ENCODE measurements around the gene ITGA1. TPM values are rescaled to one million over a fixed set of nuclear protein-coding genes. Genes with fewer than 3 reads are reported as not detected.
A peak's percentile ranks its signal among the peaks of the same experiment; 100 is the strongest.

ITGA1 gene
- total RNA-seq, 3 donors from 2014 or later, result 26.2 to 49.2 (median 36.6) TPM

GRCh38 chr5:52771343-52772039 is 16.2 kb upstream of the ITGA1 start:
- no peak for DNase-seq (ENCODE audit: low spot score in 2 of 2)
- Histone ChIP-seq H3K9me3 (no peaks in the 10 kb centered on the region), H3K4me3 (no peak overlapping the region), H3K4me1 (no peaks in the 10 kb centered on the region), H3K27me3 (no peaks in the 10 kb centered on the region), H3K36me3 (no peaks in the 10 kb centered on the region), H3K27ac (no peak overlapping the region)
- no peak for TF ChIP-seq POLR2A (IDR thresholded peaks at IDR 0.05)
- TF ChIP-seq, protein P1, sequence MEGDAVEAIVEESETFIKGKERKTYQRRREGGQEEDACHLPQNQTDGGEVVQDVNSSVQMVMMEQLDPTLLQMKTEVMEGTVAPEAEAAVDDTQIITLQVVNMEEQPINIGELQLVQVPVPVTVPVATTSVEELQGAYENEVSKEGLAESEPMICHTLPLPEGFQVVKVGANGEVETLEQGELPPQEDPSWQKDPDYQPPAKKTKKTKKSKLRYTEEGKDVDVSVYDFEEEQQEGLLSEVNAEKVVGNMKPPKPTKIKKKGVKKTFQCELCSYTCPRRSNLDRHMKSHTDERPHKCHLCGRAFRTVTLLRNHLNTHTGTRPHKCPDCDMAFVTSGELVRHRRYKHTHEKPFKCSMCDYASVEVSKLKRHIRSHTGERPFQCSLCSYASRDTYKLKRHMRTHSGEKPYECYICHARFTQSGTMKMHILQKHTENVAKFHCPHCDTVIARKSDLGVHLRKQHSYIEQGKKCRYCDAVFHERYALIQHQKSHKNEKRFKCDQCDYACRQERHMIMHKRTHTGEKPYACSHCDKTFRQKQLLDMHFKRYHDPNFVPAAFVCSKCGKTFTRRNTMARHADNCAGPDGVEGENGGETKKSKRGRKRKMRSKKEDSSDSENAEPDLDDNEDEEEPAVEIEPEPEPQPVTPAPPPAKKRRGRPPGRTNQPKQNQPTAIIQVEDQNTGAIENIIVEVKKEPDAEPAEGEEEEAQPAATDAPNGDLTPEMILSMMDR (IDR thresholded peaks at IDR 0.05), result no peak
- intact Hi-C loops (cut with DNase I; ENCODE audit: low total_unique reads), result no loop called here

GRCh38 chr5:52772668-52773067 is 15.0 kb upstream of the ITGA1 start:
- no peak for DNase-seq (ENCODE audit: low spot score in 2 of 2)
- Histone ChIP-seq H3K27ac (no peak overlapping the region), H3K9me3 (no peaks in the 10 kb centered on the region), H3K4me1 (no peaks in the 10 kb centered on the region), H3K36me3 (no peaks in the 10 kb centered on the region), H3K27me3 (no peaks in the 10 kb centered on the region), H3K4me3 (no peak overlapping the region)
- intact Hi-C loops (cut with DNase I; ENCODE audit: low total_unique reads), result no loop called here
- TF ChIP-seq POLR2AphosphoS5 (IDR thresholded peaks at IDR 0.05) (no peak), POLR2A (IDR thresholded peaks at IDR 0.05) (no peak)
- TF ChIP-seq, protein P1 (IDR thresholded peaks at IDR 0.05), result no peak

DNA sequence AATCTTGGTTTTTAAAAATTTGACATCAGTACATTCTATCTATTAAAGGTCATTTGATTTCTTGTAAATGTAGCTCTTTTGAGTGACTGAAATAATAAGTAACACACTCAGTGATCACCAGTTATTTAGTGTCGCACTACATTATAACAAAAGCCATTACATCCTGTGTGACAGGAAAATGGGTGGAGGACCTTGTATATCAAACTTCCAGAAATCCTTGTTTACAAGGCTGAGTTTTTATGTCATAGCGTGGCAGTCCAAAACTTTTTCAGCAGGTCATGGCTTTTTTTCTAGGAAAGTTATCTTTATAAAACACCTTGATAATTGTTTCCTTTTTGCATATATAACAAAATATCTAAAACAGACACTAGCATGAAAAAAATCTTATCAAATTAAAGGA is 14.4 kb upstream of the ITGA1 start:
- no peak for DNase-seq (ENCODE audit: low spot score in 2 of 2)
- Histone ChIP-seq H3K4me1 (no peaks in the 10 kb centered on the region), H3K4me3 (no peak overlapping the region), H3K27me3 (no peaks in the 10 kb centered on the region), H3K9me3 (no peaks in the 10 kb centered on the region), H3K27ac (no peak overlapping the region), H3K36me3 (no peaks in the 10 kb centered on the region)
- TF ChIP-seq, protein P1 (IDR thresholded peaks at IDR 0.05), result no peak
- TF ChIP-seq POLR2AphosphoS5 (IDR thresholded peaks at IDR 0.05) (no peak), POLR2A (IDR thresholded peaks at IDR 0.05) (no peak)
- intact Hi-C loops (cut with DNase I; ENCODE audit: low total_unique reads), result no loop called here

GRCh38 chr5:52774005-52774410 is 13.7 kb upstream of the ITGA1 start:
- Histone ChIP-seq H3K9me3 (no peaks in the 10 kb centered on the region), H3K4me3 (no peak overlapping the region), H3K27me3 (no peaks in the 10 kb centered on the region), H3K36me3 (no peaks in the 10 kb centered on the region), H3K27ac (peak overlapping the region in 1 of 2 donors; percentile 23), H3K4me1 (no peaks in the 10 kb centered on the region)
- DNase-seq (ENCODE audit: low spot score in 2 of 2), result no peak
- intact Hi-C loops (cut with DNase I; ENCODE audit: low total_unique reads), result no loop called here
- TF ChIP-seq POLR2AphosphoS5 (IDR thresholded peaks at IDR 0.05) (no peak), POLR2A (IDR thresholded peaks at IDR 0.05) (no peak)
- TF ChIP-seq, protein P1 (IDR thresholded peaks at IDR 0.05), result no peak

- no peak for TF ChIP-seq POLR2A (IDR thresholded peaks at IDR 0.05)
- TF ChIP-seq POLR2AphosphoS5 (IDR thresholded peaks at IDR 0.05), result no peak
- intact Hi-C loops (cut with DNase I; ENCODE audit: low total_unique reads), result no loop called here
These were observed 11.6 kb upstream of the ITGA1 start for GRCh38 chr5:52776116-52776515.

More at GRCh38 chr5:52776116-52776515, 11.6 kb upstream of the ITGA1 start:
- no peak overlapping the region for H3K27ac ChIP-seq
- H3K4me3 ChIP-seq, result no peak overlapping the region
- no peaks in the 10 kb centered on the region for H3K4me1 ChIP-seq
- DNase-seq (ENCODE audit: low spot score in 2 of 2), result no peak
- H3K36me3 ChIP-seq, result no peaks in the 10 kb centered on the region
- no peaks in the 10 kb centered on the region for H3K27me3 ChIP-seq
- H3K9me3 ChIP-seq, result no peaks in the 10 kb centered on the region

Data from breast epithelium (tissue), 4 donors.